Tibial nerve (tissue), 4 donors: Measurements from ENCODE around the gene COL27A1.

ENCODE experiments used
- CTCF ChIP-seq, 5 experiments: fragments of 200-600 bp in 3 of 5; fragments of 450-650 bp in 2 of 5; sonication (generic) in 3 of 5; IDR thresholded peaks; one replicate each; pipeline ENCODE4 v1.5.1; 2016 to 2019; ENCODE audit warnings: antibody characterized with exemption in 5 of 5, mild to moderate bottlenecking in 3 of 5, moderate library complexity in 2 of 5
- EP300 ChIP-seq, 2 donors: sonication (generic); formaldehyde crosslinking; IDR thresholded peaks; one replicate each; pipeline ENCODE4 v1.6.1; 2017; ENCODE audit warnings: antibody characterized with exemption in 2 of 2, mild to moderate bottlenecking in 1 of 2
- POLR2A ChIP-seq, 2 donors: fragments of 450-650 bp; IDR thresholded peaks; one replicate each; pipeline ENCODE4 v1.6.1; 2017; ENCODE audit warnings: antibody characterized with exemption in 2 of 2, mild to moderate bottlenecking in 2 of 2, moderate library complexity in 2 of 2

- no peak for TF ChIP-seq POLR2A (IDR thresholded peaks at IDR 0.05)
- no peak for TF ChIP-seq CTCF (IDR thresholded peaks at IDR 0.05)
- TF ChIP-seq EP300 (IDR thresholded peaks at IDR 0.05), result no peak
Observed at GRCh38 chr9:114356792-114357191, 201.5 kb downstream of the COL27A1 start.
